DMS 273 treated with DMSO at 0.1 percent for 48 hours (cell line): ENCODE data around the gene PIP4K2C.
"Not testable (repeated sequence)": the region's sequence is repeated elsewhere in the genome, so short reads cannot be mapped to it uniquely, and the experiment has no call there.

Experiments used
- DNase-seq: peaks from one replicate; lab custom pipeline; 2025; lab: John Stamatoyannopoulos, UW

PIP4K2C gene

GRCh38 chr12:57585156-57585555 is 5.8 kb upstream of the PIP4K2C start:
- DNase-seq, result no peak

- DNase-seq, result no peak
Measured at GRCh38 chr12:57586128-57586527, 4.9 kb upstream of the PIP4K2C start.

- DNase-seq, result no peak
Measured at GRCh38 chr12:57586832-57587429, 4.1 kb upstream of the PIP4K2C start.

GRCh38 chr12:57588951-57589610 is 1.9 kb upstream of the PIP4K2C start:
- not testable (repeated sequence) for DNase-seq

GRCh38 chr12:57590479-57590863 is 521 bp upstream of the PIP4K2C start:
- DNase-seq, result no peak

- no peak for DNase-seq
Measured at GRCh38 chr12:57591782-57592325, 862 bp downstream of the PIP4K2C start.

- no peak for DNase-seq
Measured at GRCh38 chr12:57592551-57593165, 1.7 kb downstream of the PIP4K2C start.

GRCh38 chr12:57593187-57593586 is 2.2 kb downstream of the PIP4K2C start:
- no peak for DNase-seq

GRCh38 chr12:57600395-57600794 is 9.4 kb downstream of the PIP4K2C start:
- DNase-seq, result no peak

GRCh38 chr12:57602544-57602943 is 11.6 kb downstream of the PIP4K2C start:
- DNase-seq, result no peak

GRCh38 chr12:57603324-57603723 is 12.3 kb downstream of the PIP4K2C start:
- DNase-seq, result no peak

- DNase-seq, result no peak
Measured at GRCh38 chr12:57603815-57604453, 12.9 kb downstream of the PIP4K2C start.

GRCh38 chr12:57604454-57604991 is 13.5 kb downstream of the PIP4K2C start, which contains the start of gene DTX3:
DTX3 (plus strand) TSS chr12:57604824; CDS start chr12:57606518, 1,694 bp downstream.
- no peak for DNase-seq

- DNase-seq, result no peak
Measured at GRCh38 chr12:57604992-57605810, 14.2 kb downstream of the PIP4K2C start.

GRCh38 chr12:57605811-57606311 is 14.9 kb downstream of the PIP4K2C start:
- DNase-seq, result no peak

- no peak for DNase-seq
Measured at GRCh38 chr12:57606399-57606798, 15.4 kb downstream of the PIP4K2C start.

GRCh38 chr12:57606821-57607220 is 15.8 kb downstream of the PIP4K2C start:
- no peak for DNase-seq

- no peak for DNase-seq
Measured at GRCh38 chr12:57607958-57608663, 17.1 kb downstream of the PIP4K2C start.

- DNase-seq, result no peak
Measured at GRCh38 chr12:57609101-57609780, 18.2 kb downstream of the PIP4K2C start.
